Measurements from ENCODE around the gene C20orf204. TPM values are rescaled to one million over a fixed set of nuclear protein-coding genes. Genes with fewer than 3 reads are reported as not detected.
A peak's percentile ranks its signal among the peaks of the same experiment; 100 is the strongest.

C20orf204 gene
- total and polyA plus RNA-seq, 2 of the 8 experiments (the other 6 are each of a cell fraction or from before 2014, with no cell fraction given), result 0.39 to 0.52 TPM

DNA sequence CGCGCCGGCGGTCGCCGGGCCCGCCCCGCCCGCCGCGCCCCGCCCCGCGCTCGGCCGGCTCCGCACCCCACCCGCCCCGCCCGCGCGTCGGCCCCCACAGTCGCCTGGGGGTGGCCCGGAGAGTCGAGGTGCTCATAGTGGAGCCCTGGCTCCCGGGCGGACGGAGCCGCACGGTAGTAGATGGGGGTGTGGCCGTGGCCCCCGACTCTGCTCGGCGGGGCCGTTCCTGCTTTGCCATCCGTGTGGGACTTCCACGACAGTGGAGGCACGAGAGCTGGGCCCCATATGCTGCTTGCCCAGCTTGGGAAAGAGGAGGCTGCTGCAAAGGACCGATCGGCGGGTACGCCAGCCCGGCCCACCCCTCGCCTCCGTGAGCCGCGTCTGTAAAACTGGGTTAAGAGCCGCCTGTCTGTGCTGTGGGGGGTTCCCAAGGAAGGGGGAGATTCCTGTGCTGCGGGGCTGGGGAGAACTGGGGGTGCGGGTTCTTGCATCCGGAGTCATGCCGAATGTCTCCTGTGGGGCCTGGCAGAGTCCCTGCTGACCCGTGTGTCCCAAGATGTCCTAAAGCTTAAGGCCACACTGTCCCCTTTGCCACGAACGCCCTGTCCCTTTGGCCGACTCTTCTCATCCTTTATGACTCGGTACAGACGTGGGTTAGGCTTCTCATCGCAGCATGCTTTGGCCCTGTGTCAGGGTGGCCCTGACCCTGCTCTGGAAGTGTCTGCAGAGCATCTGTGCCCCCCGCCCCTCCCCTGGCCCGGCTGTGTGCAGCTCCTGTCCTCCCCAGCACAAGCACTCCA, 44.2 kb downstream of the C20orf204 start, which contains the start of gene OPRL1:
TSS of gene OPRL1 (plus strand) at position 70 of the 800 bp plus-strand sequence. CDS start 12,639 bp downstream, outside the sequence.
- Histone ChIP-seq H3K18ac (ENCODE audit: extremely low read depth, low read length) (peak within 1 kb of the TSS; percentile 93), H2AK5ac (ENCODE audit: low read depth, low read length) (no peak within 1 kb of the TSS), H3K79me1 (ENCODE audit: low read depth, low read length) (no peaks in the 10 kb centered on the region), H2BK5ac (ENCODE audit: low read depth, low read length) (peak within 1 kb of the TSS; percentile 44; the same call in 1 of the 2 replicates), H3K79me2 (ENCODE audit: control insufficient read depth in 1 of 2, insufficient read depth in 2 of 2, low read length in 2 of 2) (no peaks in the 10 kb centered on the region), H3K23me2 (ENCODE audit: low read depth, low read length) (peaks cover 22% of the 10 kb centered on the region; the same call in 1 of the 2 replicates), H3K56ac (replicated peaks; ENCODE audit: insufficient read length, low read depth, low read length) (peak within 1 kb of the TSS; percentile 25), H3K23ac (ENCODE audit: insufficient read length) (no peak within 1 kb of the TSS), H2BK15ac (ENCODE audit: low read length) (no peak within 1 kb of the TSS), H3K36me3 (ENCODE audit: control insufficient read depth in 2 of 4, insufficient read depth in 4 of 4, low read length in 3 of 4) (no peaks in the 10 kb centered on the region), H2BK12ac (ENCODE audit: low read depth, low read length) (peak within 1 kb of the TSS; percentile 80; the same call in 1 of the 2 replicates), H3K4me2 (ENCODE audit: insufficient read depth in 1 of 2, low read depth in 2 of 2, low read length in 2 of 2) (peak within 1 kb of the TSS; percentile 78 to 94), H2AFZ (ENCODE audit: low read length) (peak within 1 kb of the TSS; percentile 94; the same call in 1 of the 2 replicates), H3K27ac (ENCODE audit: low read depth, low read length) (no peak within 1 kb of the TSS; the same call in 1 of the 2 replicates), H3K9ac (replicated peaks in 1 of 4; ENCODE audit: extremely low read depth in 1 of 4, low read depth in 3 of 4, low read length in 3 of 4) (peak within 1 kb of the TSS in 2 of 4 experiments; percentile 18 to 61; a peak in 4 of 7 replicates), H4K91ac (replicated peaks; ENCODE audit: insufficient read length, low read length) (no peak within 1 kb of the TSS), H3K9me3 (ENCODE audit: insufficient read depth in 2 of 2, low read depth in 1 of 2, low read length in 1 of 2) (no peaks in the 10 kb centered on the region), H3K4me1 (replicated peaks in 1 of 4; ENCODE audit: control insufficient read depth in 3 of 4, insufficient read depth in 4 of 4, low read length in 3 of 4) (peaks cover 0 to 38% (median 20%) of the 10 kb centered on the region in 4 experiments; a peak in 6 of 7 replicates), H4K5ac (ENCODE audit: insufficient read length, low read depth, low read length) (peak within 1 kb of the TSS; percentile 36), H2BK20ac (ENCODE audit: low read length) (no peak within 1 kb of the TSS), H4K8ac (ENCODE audit: extremely low read depth, insufficient read depth, low read length) (peak within 1 kb of the TSS; percentile 75), H3K4me3 (ENCODE audit: extremely low read depth in 1 of 4, insufficient read depth in 2 of 4, low read depth in 3 of 4, low read length in 4 of 4) (peak within 1 kb of the TSS; percentile 60 to 92 (median 71)), H3K14ac (ENCODE audit: insufficient read length) (no peak within 1 kb of the TSS), H3K27me3 (replicated peaks in 1 of 4; ENCODE audit: control insufficient read depth in 3 of 4, extremely low read depth in 1 of 4, insufficient read depth in 3 of 4, low read length in 3 of 4) (peaks cover 6 to 44% (median 37%) of the 10 kb centered on the region in 4 experiments), H2BK120ac (replicated peaks; ENCODE audit: low read depth, low read length) (no peak within 1 kb of the TSS), H4K20me1 (replicated peaks in 1 of 2; ENCODE audit: control insufficient read depth in 1 of 2, insufficient read depth in 2 of 2, low read length in 2 of 2) (no peaks in the 10 kb centered on the region), H3K4ac (replicated peaks; ENCODE audit: insufficient read length, low read depth, low read length) (peak within 1 kb of the TSS; percentile 73)
- TF ChIP-seq, protein P1, sequence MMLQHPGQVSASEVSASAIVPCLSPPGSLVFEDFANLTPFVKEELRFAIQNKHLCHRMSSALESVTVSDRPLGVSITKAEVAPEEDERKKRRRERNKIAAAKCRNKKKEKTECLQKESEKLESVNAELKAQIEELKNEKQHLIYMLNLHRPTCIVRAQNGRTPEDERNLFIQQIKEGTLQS (IDR thresholded peaks at IDR 0.05; ENCODE audit: insufficient read depth, low read depth, low read length), result no peak
- TF ChIP-seq KDM4A (IDR thresholded peaks at IDR 0.05; ENCODE audit: low read depth, low read length, severe bottlenecking) (peak; percentile 20), SRF (IDR thresholded peaks at IDR 0.05; ENCODE audit: low read depth, low read length) (no peak), SIN3A (conservative IDR thresholded peaks at IDR 0.05 in 1 of 2, IDR thresholded peaks at IDR 0.05 in 1 of 2; ENCODE audit: low read depth in 1 of 2, low read length in 2 of 2) (0 out of 4 replicates have a peak, but pooled peaks of 1 of the 2 experiments have one; percentile 12), EZH2 (IDR thresholded peaks at IDR 0.05; ENCODE audit: low read depth, low read length, severe bottlenecking) (peak; percentile 34), ASH2L (IDR thresholded peaks at IDR 0.05; ENCODE audit: low read length) (peak; percentile 2)
- TF ChIP-seq, protein P2, sequence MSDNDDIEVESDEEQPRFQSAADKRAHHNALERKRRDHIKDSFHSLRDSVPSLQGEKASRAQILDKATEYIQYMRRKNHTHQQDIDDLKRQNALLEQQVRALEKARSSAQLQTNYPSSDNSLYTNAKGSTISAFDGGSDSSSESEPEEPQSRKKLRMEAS (IDR thresholded peaks at IDR 0.05), result 0 out of 2 replicates have a peak, but pooled peaks have one; percentile 22
- POLR2A ChIA-PET (ENCODE audit: partially characterized antibody), result interaction anchor here (0.7 to 4.6 kb wide), 6 partner anchors 12 to 140 kb away, joined by 3 to 27 read pairs (median 4); partner anchors contain the start of gene TCEA2
- CTCF ChIA-PET (ENCODE audit: partially characterized antibody), result interaction anchor here (1.0 to 13.0 kb wide), 10 partner anchors 11 to 100 kb away, joined by 3 to 144 read pairs (median 8); partner anchors contain the start of genes PRPF6, SAMD10, SOX18 and TCEA2
- WGBS, 2 experiments (ENCODE audit: extremely low coverage in 1 of 2, insufficient coverage in 1 of 2, insufficient read length in 1 of 2, insufficient replicate concordance in 2 of 2, low coverage in 1 of 2, low lambda C conversion rate in 2 of 2, missing lambda C conversion rate in 1 of 2), result 24% methylated on average over 27 of the region's 62 CpGs; no CpG with 5 or more reads in 1 of the 2 experiments
- DNase-seq (ENCODE audit: low read depth in 1 of 2, low spot score in 2 of 2) (peak in 1 of 2 experiments; percentile 74), FAIRE-seq (no peak)
